IPS-NIHi7 (cell line): ENCODE data around the gene AGAP3.

Experiments used
- DNase-seq: peaks from one replicate; pipeline ENCODE4 v3.0.0; 2012; ENCODE audit warnings: mixed read lengths; ENCODE audit errors: extremely low spot score

Gene AGAP3

GRCh38 chr7:151134743-151135524, 48.7 kb downstream of the AGAP3 start:
- no peak for DNase-seq

GRCh38 chr7:151135525-151135845, 49.2 kb downstream of the AGAP3 start:
- no peak for DNase-seq

- no peak for DNase-seq
These were observed 49.9 kb downstream of the AGAP3 start for GRCh38 chr7:151135866-151136843.

- DNase-seq: peak; percentile 61
These were observed 50.9 kb downstream of the AGAP3 start for GRCh38 chr7:151137076-151137675.

GRCh38 chr7:151137791-151138152, 51.5 kb downstream of the AGAP3 start:
- DNase-seq: no peak

GRCh38 chr7:151138153-151138851, 52.0 kb downstream of the AGAP3 start:
- DNase-seq: peak; percentile 74

GRCh38 chr7:151139071-151139790, 53.0 kb downstream of the AGAP3 start:
- DNase-seq: peak; percentile 49

GRCh38 chr7:151139791-151140190, 53.5 kb downstream of the AGAP3 start:
- DNase-seq: no peak

GRCh38 chr7:151140826-151141225, 54.6 kb downstream of the AGAP3 start:
- DNase-seq: no peak

- DNase-seq: no peak
These were observed 55.1 kb downstream of the AGAP3 start for GRCh38 chr7:151141311-151141854.

GRCh38 chr7:151141855-151142685, 55.8 kb downstream of the AGAP3 start:
- DNase-seq: no peak

- no peak for DNase-seq
These were observed 56.4 kb downstream of the AGAP3 start for GRCh38 chr7:151142686-151143040.

- no peak for DNase-seq
These were observed 57.2 kb downstream of the AGAP3 start for GRCh38 chr7:151143261-151144015.

- no peak for DNase-seq
These were observed 58.1 kb downstream of the AGAP3 start for GRCh38 chr7:151144387-151144786.

GRCh38 chr7:151146761-151147160, 60.5 kb downstream of the AGAP3 start:
- no peak for DNase-seq

- no peak for DNase-seq
These were observed 62.3 kb downstream of the AGAP3 start for GRCh38 chr7:151148319-151149259.

GRCh38 chr7:151150388-151150787, 64.1 kb downstream of the AGAP3 start:
- no peak for DNase-seq
